AG10803 (cell line): ENCODE measurements around the gene FRMPD2.
"Not testable (repeated sequence)": the region's sequence is repeated elsewhere in the genome, so short reads cannot be mapped to it uniquely, and the experiment has no call there.

Experiments
- DNase-seq: peaks from one replicate; pipeline ENCODE4 v3.0.0; 2010; ENCODE audit warnings: low read depth
- H3K4me3 ChIP-seq: 2 replicates; pipeline ENCODE4 v1.5.1; 2011; ENCODE audit warnings: mild to moderate bottlenecking, low read length, control low read depth
- CTCF ChIP-seq: conservative IDR thresholded peaks from 2 replicates; pipeline ENCODE4 v1.5.1; 2011; ENCODE audit warnings: mild to moderate bottlenecking, low read length, control low read depth, inconsistent platforms

The FRMPD2 gene

GRCh38 chr10:48282829-48283228, 8.3 kb upstream of the FRMPD2 start:
- H3K4me3 ChIP-seq, result no peak overlapping the region
- DNase-seq, result no peak
- no peak for TF ChIP-seq CTCF

- not testable (repeated sequence) for DNase-seq, H3K4me3 ChIP-seq
These were observed 7.2 kb upstream of the FRMPD2 start for GRCh38 chr10:48281697-48282096.

GRCh38 chr10:48279081-48279751, 4.7 kb upstream of the FRMPD2 start:
- TF ChIP-seq CTCF, result no peak
- DNase-seq, result no peak
- no peak overlapping the region for H3K4me3 ChIP-seq

GRCh38 chr10:48277093-48277492, 2.6 kb upstream of the FRMPD2 start:
- no peak for TF ChIP-seq CTCF
- H3K4me3 ChIP-seq, result no peak overlapping the region
- DNase-seq, result no peak

GRCh38 chr10:48273741-48274140, 755 bp downstream of the FRMPD2 start:
- no peak for DNase-seq
- H3K4me3 ChIP-seq, result no peak overlapping the region
- TF ChIP-seq CTCF, result no peak

GRCh38 chr10:48272682-48273081, 1.8 kb downstream of the FRMPD2 start:
- no peak for TF ChIP-seq CTCF
- no peak for DNase-seq
- H3K4me3 ChIP-seq, result no peak overlapping the region

- no peak for DNase-seq
- H3K4me3 ChIP-seq, result no peak overlapping the region
- TF ChIP-seq CTCF, result no peak
These were observed 3.3 kb downstream of the FRMPD2 start for GRCh38 chr10:48271047-48271730.
